IMR-90 (cell line): ENCODE results near the gene MS4A6E. TPM values are rescaled to one million over a fixed set of nuclear protein-coding genes. Genes with fewer than 3 reads are reported as not detected.

Experiments used
- ATAC-seq: fragments of 200-7000 bp; cut with Tn5 transposase; 2 replicates; pipeline ENCODE4 v1.9.1; 2020; ENCODE audit warnings: low read depth, mild to moderate bottlenecking, moderate library complexity
- BruUV-seq: library from RNA; stranded (reverse); fragments of 400-500 nt; replicated peaks from 2 replicates; lab custom pipeline; 2021; lab: Mats Ljungman, UMichigan
- CTCF ChIA-PET: fragments of 300-600 bp; formaldehyde crosslinking; extraction: SDS; loops from one replicate; lab custom pipeline; 2021; ENCODE audit warnings: antibody characterized with exemption; lab: Yijun Ruan, JAX
- POLR2A ChIA-PET: fragments of 300-600 bp; sonication (Branson Sonifier 250); formaldehyde crosslinking; loops from one replicate; lab custom pipeline; 2022; ENCODE audit warnings: antibody characterized with exemption; ENCODE audit not compliant: unreplicated experiment; lab: Charles Lee
- DNase-seq: peaks from one replicate; pipeline ENCODE4 v3.0.0; 2013
- H2AFZ ChIP-seq: replicated peaks from 2 replicates; pipeline ENCODE3; 2013; ENCODE audit warnings: low read length, mild to moderate bottlenecking; ENCODE audit not compliant: poor library complexity
- H2AK5ac ChIP-seq: 2 replicates; pipeline ENCODE4 v1.6.1; 2013; ENCODE audit warnings: low read depth, low read length, inconsistent platforms
- H2AK9ac ChIP-seq: replicated peaks from 2 replicates; pipeline ENCODE3; 2013; ENCODE audit warnings: mild to moderate bottlenecking, low read depth, low read length, moderate library complexity; ENCODE audit not compliant: poor library complexity
- H2BK120ac ChIP-seq: 2 replicates; pipeline ENCODE4 v1.6.1; 2013; ENCODE audit warnings: low read depth, low read length, inconsistent platforms
- H2BK15ac ChIP-seq: 3 replicates; pipeline ENCODE4 v1.6.1; 2013; ENCODE audit warnings: low read depth, low read length, inconsistent platforms
- H2BK20ac ChIP-seq: 2 replicates; pipeline ENCODE4 v1.6.1; 2013; ENCODE audit warnings: low read depth, mild to moderate bottlenecking, inconsistent platforms, low read length, moderate library complexity
- H2BK5ac ChIP-seq: 2 replicates; pipeline ENCODE4 v1.6.1; 2013; ENCODE audit warnings: mild to moderate bottlenecking, low read depth, low read length, inconsistent platforms; ENCODE audit not compliant: poor library complexity, severe bottlenecking
- H3K14ac ChIP-seq: replicated peaks from 2 replicates; pipeline ENCODE4 v1.6.1; 2013; ENCODE audit warnings: low read depth, low read length, inconsistent platforms
- H3K18ac ChIP-seq: 2 replicates; pipeline ENCODE4 v1.6.1; 2013; ENCODE audit warnings: low read depth, low read length, control low read depth
- H3K23ac ChIP-seq: 2 replicates; pipeline ENCODE4 v1.6.1; 2013; ENCODE audit warnings: low read depth, low read length, inconsistent platforms
- H3K27ac ChIP-seq: 2 replicates; pipeline ENCODE4 v1.5.1; 2013; ENCODE audit warnings: mild to moderate bottlenecking, control low read depth, low read length; ENCODE audit not compliant: insufficient read depth
- H3K27me3 ChIP-seq: 2 replicates; pipeline ENCODE4 v1.6.1; 2013; ENCODE audit warnings: low read length; ENCODE audit not compliant: control insufficient read depth, insufficient read depth
- H3K36me3 ChIP-seq: 2 replicates; pipeline ENCODE4 v1.6.1; 2013; ENCODE audit warnings: low read length, mixed read lengths; ENCODE audit not compliant: control insufficient read depth, insufficient read depth
- H3K4ac ChIP-seq: 2 replicates; pipeline ENCODE4 v1.6.1; 2013; ENCODE audit warnings: low read depth, low read length, inconsistent platforms
- H3K4me1 ChIP-seq: 2 replicates; pipeline ENCODE4 v1.6.1; 2013; ENCODE audit warnings: low read length, mixed read lengths; ENCODE audit not compliant: control insufficient read depth, insufficient read depth
- H3K4me2 ChIP-seq: 2 replicates; pipeline ENCODE4 v1.6.1; 2013; ENCODE audit warnings: low read depth, mild to moderate bottlenecking, control low read depth, low read length, moderate library complexity
- H3K4me3 ChIP-seq: 2 replicates; pipeline ENCODE4 v1.5.1; 2013; ENCODE audit warnings: low read depth, mild to moderate bottlenecking, control low read depth, low read length, moderate library complexity; ENCODE audit not compliant: insufficient read depth
- H3K56ac ChIP-seq: 2 replicates; pipeline ENCODE4 v1.6.1; 2013; ENCODE audit warnings: low read length, inconsistent platforms; ENCODE audit not compliant: insufficient read depth; ENCODE audit errors: extremely low read depth
- H3K79me1 ChIP-seq, 2 experiments: 2 replicates each; pipeline ENCODE4 v1.6.1; 2013; ENCODE audit warnings: low read length in 2 of 2, inconsistent platforms in 1 of 2, low read depth in 1 of 2
- H3K9ac ChIP-seq: 2 replicates; pipeline ENCODE4 v1.6.1; 2013; ENCODE audit warnings: low read depth, low read length, control low read depth
- H3K9me1 ChIP-seq: 2 replicates; pipeline ENCODE4 v1.6.1; 2013; ENCODE audit warnings: low read length, inconsistent platforms; ENCODE audit not compliant: insufficient read depth
- H3K9me3 ChIP-seq: 2 replicates; pipeline ENCODE4 v1.6.1; 2013; ENCODE audit warnings: low read length; ENCODE audit not compliant: control insufficient read depth, insufficient read depth
- H4K20me1 ChIP-seq: 2 replicates; pipeline ENCODE4 v1.6.1; 2013; ENCODE audit warnings: low read length, inconsistent platforms; ENCODE audit not compliant: insufficient read depth
- H4K5ac ChIP-seq: 2 replicates; pipeline ENCODE4 v1.6.1; 2013; ENCODE audit warnings: mild to moderate bottlenecking, low read depth, low read length, control low read depth
- H4K8ac ChIP-seq, 2 experiments: 2 replicates each; pipeline ENCODE4 v1.6.1; 2013; ENCODE audit warnings: low read depth in 2 of 2, low read length in 2 of 2, control low read depth in 1 of 2, inconsistent platforms in 1 of 2
- H4K91ac ChIP-seq: 2 replicates; pipeline ENCODE4 v1.6.1; 2013; ENCODE audit warnings: low read depth, low read length, inconsistent platforms; ENCODE audit not compliant: insufficient read depth
- BHLHE40 ChIP-seq: fragments of 150-350 bp; IDR thresholded peaks from 2 replicates; pipeline ENCODE4 v1.6.1; 2016; ENCODE audit warnings: mild to moderate bottlenecking, low read depth, low read length
- CEBPB ChIP-seq: IDR thresholded peaks from 2 replicates; pipeline ENCODE4 v1.6.1; 2012; ENCODE audit warnings: low read depth, low read length, improper control_type of control experiment
- CHD1 ChIP-seq: IDR thresholded peaks from 2 replicates; pipeline ENCODE4 v1.6.1; 2012; ENCODE audit warnings: low read depth, low read length, improper control_type of control experiment
- FOS ChIP-seq: fragments of 150-350 bp; IDR thresholded peaks from 2 replicates; pipeline ENCODE4 v1.6.1; 2016; ENCODE audit warnings: low read depth, low read length
- MAFK ChIP-seq: IDR thresholded peaks from 2 replicates; pipeline ENCODE4 v1.6.1; 2012; ENCODE audit warnings: low read depth, low read length, improper control_type of control experiment
- MAZ ChIP-seq: IDR thresholded peaks from 2 replicates; pipeline ENCODE4 v1.6.1; 2012; ENCODE audit warnings: low read depth, mild to moderate bottlenecking, low read length, improper control_type of control experiment, moderate library complexity, borderline replicate concordance
- MXI1 ChIP-seq: IDR thresholded peaks from 2 replicates; pipeline ENCODE4 v1.6.1; 2012; ENCODE audit warnings: low read depth, mild to moderate bottlenecking, low read length, moderate library complexity, borderline replicate concordance
- NFE2L2 ChIP-seq: fragments of 150-350 bp; IDR thresholded peaks from 2 replicates; pipeline ENCODE4 v1.6.1; 2016; ENCODE audit warnings: low read depth, mild to moderate bottlenecking, low read length
- POLR2A ChIP-seq: IDR thresholded peaks from 2 replicates; pipeline ENCODE4 v1.6.1; 2012; ENCODE audit warnings: mild to moderate bottlenecking, low read depth, low read length
- RAD21 ChIP-seq: IDR thresholded peaks from 2 replicates; pipeline ENCODE4 v1.6.1; 2012; ENCODE audit warnings: low read length, improper control_type of control experiment
- RCOR1 ChIP-seq: IDR thresholded peaks from 2 replicates; pipeline ENCODE4 v1.6.1; 2012; ENCODE audit warnings: mild to moderate bottlenecking, low read length, improper control_type of control experiment; ENCODE audit not compliant: insufficient replicate concordance
- RFX5 ChIP-seq: IDR thresholded peaks from 2 replicates; pipeline ENCODE4 v1.8.0; 2012; ENCODE audit warnings: low read depth, mild to moderate bottlenecking, low read length, moderate library complexity
- SMC3 ChIP-seq: fragments of 150-350 bp; IDR thresholded peaks from 2 replicates; pipeline ENCODE4 v1.6.1; 2016; ENCODE audit warnings: low read depth, mild to moderate bottlenecking, antibody characterized with exemption, low read length, moderate library complexity
- WGBS, 2 experiments: methylation state at CpG; one replicate each; pipeline versions ENCODE4 v1.1.5 to v1.1.7; 2013; ENCODE audit warnings: missing lambda C conversion rate in 2 of 2; ENCODE audit not compliant: insufficient read length in 1 of 2; ENCODE audit errors: extremely low coverage in 2 of 2; 5-methylcytosine and 5-hydroxymethylcytosine counted together
- dilution Hi-C: fragments of 300-500 bp; cut with HindIII; formaldehyde crosslinking; loops from one replicate; pipeline ENCODE4 v1.14.3; 2018; ENCODE audit warnings: low sequenced_read_pairs; ENCODE audit not compliant: unreplicated experiment
- in situ Hi-C: fragments of 300-500 bp; cut with MboI; formaldehyde crosslinking; loops from 3 replicates; pipeline ENCODE4 v1.14.3; 2019; ENCODE audit warnings: low sequenced_read_pairs, inconsistent platforms, mixed read lengths
- intact Hi-C: fragments of 100-400 bp; cut with micrococcal nuclease; formaldehyde crosslinking; loops from 2 replicates; pipeline ENCODE4 v1.10.0; 2022
- polyA plus RNA-seq, 3 experiments: library from polyadenylated mRNA; depleted of rRNA; stranded (reverse); fragments of >200 nt; gene quantifications; 2 replicates each; pipeline ENCODE4 v1.2.3, GENCODE V29; 2012; ENCODE audit warnings: low replicate concordance in 1 of 3
- total RNA-seq: library from RNA; depleted of rRNA; stranded (reverse); fragments of >200 nt; gene quantifications from 2 replicates; pipeline ENCODE4 v1.2.3, GENCODE V29; 2012
- TF ChIP-seq, protein P1 (sequence below): conservative IDR thresholded peaks from 2 replicates; pipeline ENCODE4 v1.5.1; 2012; ENCODE audit warnings: mild to moderate bottlenecking, low read depth, low read length, improper control_type of control experiment
- TF ChIP-seq, protein P2 (sequence below): fragments of 150-350 bp; IDR thresholded peaks from 2 replicates; pipeline ENCODE4 v1.6.1; 2017; ENCODE audit warnings: mild to moderate bottlenecking, antibody characterized with exemption, low read length, low read depth
- TF ChIP-seq, protein P3 (sequence below): fragments of 150-350 bp; IDR thresholded peaks from 2 replicates; pipeline ENCODE4 v1.6.1; 2016; ENCODE audit warnings: low read depth, mild to moderate bottlenecking, low read length, moderate library complexity, borderline replicate concordance

The MS4A6E gene
- total and polyA plus RNA-seq, 2 of the 4 experiments (the other 2 are of a cell fraction), result not detected

DNA sequence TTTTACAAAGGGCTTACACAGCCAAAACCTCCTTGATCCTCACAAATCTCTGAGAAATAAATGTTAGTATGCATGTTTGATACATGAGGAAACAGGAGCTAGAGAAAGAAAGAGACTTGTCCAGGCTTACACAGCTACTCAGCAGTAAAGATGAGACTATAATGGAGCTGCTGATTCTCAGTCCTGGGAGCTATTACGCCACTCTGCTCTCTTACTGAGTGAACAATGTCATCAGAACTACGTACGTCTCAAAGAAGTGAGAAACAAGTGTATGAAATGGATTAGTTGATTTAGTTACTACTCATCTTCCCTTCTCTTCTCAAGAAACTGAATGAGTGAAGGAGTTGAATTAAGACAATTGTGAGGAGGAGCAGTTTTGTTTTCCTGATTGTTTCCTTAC is 12.3 kb downstream of the MS4A6E start:
- Histone ChIP-seq H3K14ac (no peak overlapping the region), H3K79me1 (no peaks in the 10 kb centered on the region), H2BK15ac (no peak overlapping the region), H2AK9ac (no peak overlapping the region), H3K4me3 (no peak overlapping the region), H3K4me2 (no peak overlapping the region), H3K4me1 (no peaks in the 10 kb centered on the region), H3K27me3 (no peaks in the 10 kb centered on the region), H4K5ac (no peak overlapping the region), H2BK5ac (no peak overlapping the region), H3K23ac (no peak overlapping the region), H3K27ac (no peak overlapping the region), H3K9ac (no peak overlapping the region), H4K91ac (no peak overlapping the region), H2AFZ (no peak overlapping the region), H2BK120ac (no peak overlapping the region), H3K4ac (no peak overlapping the region), H3K18ac (no peak overlapping the region), H4K20me1 (no peaks in the 10 kb centered on the region), H2AK5ac (no peak overlapping the region), H4K8ac (no peak overlapping the region), H3K9me1 (no peaks in the 10 kb centered on the region), H3K9me3 (no peaks in the 10 kb centered on the region; the same call in 1 of the 2 replicates), H3K36me3 (no peaks in the 10 kb centered on the region), H2BK20ac (no peak overlapping the region), H3K56ac (no peak overlapping the region)
- no CpG with 5 or more reads among the region's 3 CpGs for WGBS, 2 experiments
- no peak for DNase-seq
- POLR2A ChIA-PET, result no interaction called here
- CTCF ChIA-PET, result no interaction called here
- in situ Hi-C loops (no loop called here), intact Hi-C loops (no loop called here), dilution Hi-C loops (no loop called here)
- BruUV-seq, result no TSS peak
- TF ChIP-seq CHD1 (no peak), MAFK (no peak), BHLHE40 (no peak), MAZ (no peak), POLR2A (no peak), FOS (no peak), RCOR1 (no peak), RAD21 (no peak), NFE2L2 (no peak), SMC3 (no peak), RFX5 (no peak), CEBPB (no peak), MXI1 (no peak)
- TF ChIP-seq, protein P1, sequence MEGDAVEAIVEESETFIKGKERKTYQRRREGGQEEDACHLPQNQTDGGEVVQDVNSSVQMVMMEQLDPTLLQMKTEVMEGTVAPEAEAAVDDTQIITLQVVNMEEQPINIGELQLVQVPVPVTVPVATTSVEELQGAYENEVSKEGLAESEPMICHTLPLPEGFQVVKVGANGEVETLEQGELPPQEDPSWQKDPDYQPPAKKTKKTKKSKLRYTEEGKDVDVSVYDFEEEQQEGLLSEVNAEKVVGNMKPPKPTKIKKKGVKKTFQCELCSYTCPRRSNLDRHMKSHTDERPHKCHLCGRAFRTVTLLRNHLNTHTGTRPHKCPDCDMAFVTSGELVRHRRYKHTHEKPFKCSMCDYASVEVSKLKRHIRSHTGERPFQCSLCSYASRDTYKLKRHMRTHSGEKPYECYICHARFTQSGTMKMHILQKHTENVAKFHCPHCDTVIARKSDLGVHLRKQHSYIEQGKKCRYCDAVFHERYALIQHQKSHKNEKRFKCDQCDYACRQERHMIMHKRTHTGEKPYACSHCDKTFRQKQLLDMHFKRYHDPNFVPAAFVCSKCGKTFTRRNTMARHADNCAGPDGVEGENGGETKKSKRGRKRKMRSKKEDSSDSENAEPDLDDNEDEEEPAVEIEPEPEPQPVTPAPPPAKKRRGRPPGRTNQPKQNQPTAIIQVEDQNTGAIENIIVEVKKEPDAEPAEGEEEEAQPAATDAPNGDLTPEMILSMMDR, result no peak
- TF ChIP-seq, protein P2, sequence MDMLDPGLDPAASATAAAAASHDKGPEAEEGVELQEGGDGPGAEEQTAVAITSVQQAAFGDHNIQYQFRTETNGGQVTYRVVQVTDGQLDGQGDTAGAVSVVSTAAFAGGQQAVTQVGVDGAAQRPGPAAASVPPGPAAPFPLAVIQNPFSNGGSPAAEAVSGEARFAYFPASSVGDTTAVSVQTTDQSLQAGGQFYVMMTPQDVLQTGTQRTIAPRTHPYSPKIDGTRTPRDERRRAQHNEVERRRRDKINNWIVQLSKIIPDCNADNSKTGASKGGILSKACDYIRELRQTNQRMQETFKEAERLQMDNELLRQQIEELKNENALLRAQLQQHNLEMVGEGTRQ, result no peak
- TF ChIP-seq, protein P3, sequence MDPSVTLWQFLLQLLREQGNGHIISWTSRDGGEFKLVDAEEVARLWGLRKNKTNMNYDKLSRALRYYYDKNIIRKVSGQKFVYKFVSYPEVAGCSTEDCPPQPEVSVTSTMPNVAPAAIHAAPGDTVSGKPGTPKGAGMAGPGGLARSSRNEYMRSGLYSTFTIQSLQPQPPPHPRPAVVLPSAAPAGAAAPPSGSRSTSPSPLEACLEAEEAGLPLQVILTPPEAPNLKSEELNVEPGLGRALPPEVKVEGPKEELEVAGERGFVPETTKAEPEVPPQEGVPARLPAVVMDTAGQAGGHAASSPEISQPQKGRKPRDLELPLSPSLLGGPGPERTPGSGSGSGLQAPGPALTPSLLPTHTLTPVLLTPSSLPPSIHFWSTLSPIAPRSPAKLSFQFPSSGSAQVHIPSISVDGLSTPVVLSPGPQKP, result no peak
- no peak for ATAC-seq
